ENCODE measurements around the gene SLC4A1.

Gene SLC4A1

DNA sequence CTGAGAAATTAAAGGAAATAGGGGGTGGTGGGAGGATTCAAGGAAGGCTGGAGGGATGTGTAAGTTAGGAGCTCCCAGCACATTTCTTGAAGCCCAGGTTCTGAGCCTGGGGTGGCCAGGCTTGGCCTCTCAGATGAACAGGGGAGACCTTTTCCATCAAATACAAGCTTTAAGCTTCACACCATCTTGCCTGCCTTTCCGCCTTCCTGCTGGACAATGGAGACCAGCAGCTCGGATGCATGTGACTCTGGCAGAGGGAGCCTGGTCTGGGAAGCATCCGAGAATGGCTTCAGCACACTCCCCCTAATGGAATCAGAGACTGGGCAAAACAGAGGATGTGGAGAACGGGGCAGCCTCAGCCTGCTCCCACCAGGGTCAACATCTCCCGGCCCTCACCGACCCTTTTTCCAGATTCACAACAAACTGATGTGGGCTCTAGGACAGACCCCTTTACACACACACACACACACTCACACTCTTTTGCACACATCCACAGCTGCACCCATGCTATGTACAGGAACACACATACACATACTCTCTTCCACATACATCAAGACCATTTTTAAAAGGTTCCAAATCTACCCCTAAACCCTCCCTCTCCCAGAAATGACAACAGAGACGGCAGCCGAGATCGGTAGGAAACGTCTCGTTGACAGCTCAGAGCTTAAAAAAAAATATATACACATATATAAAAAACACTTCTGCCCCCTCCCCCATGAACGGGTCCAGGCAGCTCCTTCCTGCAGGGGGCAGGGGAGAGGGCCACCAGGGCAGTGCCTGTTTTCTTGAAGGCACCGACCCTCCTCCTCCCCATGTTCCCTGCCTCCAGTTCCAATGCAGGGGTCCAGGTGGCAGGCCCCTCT, 61.7 kb downstream of the SLC4A1 start:
- no peak for ATAC-seq

DNA sequence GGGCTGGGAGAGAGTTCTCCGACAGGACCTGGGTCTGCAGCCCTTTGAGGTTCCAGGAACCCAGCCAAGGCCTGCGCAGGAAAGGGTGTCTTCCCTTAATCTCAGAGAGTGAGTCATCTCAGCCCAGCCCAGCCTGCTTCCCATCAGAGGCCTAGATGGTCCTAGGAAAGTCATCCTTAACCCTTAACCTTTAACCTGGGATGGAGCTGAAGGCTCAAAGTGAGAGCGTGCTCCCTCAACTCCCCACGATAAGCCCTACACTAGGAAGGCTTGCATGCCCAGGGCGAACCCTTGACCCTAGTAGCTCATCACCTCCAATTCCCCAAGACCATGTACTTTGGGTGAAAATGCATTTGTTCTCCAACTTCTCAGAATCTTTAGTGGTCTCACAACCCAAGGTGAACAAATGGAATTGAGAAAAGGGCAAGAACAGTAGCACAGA, 63.5 kb downstream of the SLC4A1 start:
- no peak for ATAC-seq
- DNase-seq = no peak

More for the DNA sequence above, 61.7 kb downstream of the SLC4A1 start:
- no peak for DNase-seq

DNA sequence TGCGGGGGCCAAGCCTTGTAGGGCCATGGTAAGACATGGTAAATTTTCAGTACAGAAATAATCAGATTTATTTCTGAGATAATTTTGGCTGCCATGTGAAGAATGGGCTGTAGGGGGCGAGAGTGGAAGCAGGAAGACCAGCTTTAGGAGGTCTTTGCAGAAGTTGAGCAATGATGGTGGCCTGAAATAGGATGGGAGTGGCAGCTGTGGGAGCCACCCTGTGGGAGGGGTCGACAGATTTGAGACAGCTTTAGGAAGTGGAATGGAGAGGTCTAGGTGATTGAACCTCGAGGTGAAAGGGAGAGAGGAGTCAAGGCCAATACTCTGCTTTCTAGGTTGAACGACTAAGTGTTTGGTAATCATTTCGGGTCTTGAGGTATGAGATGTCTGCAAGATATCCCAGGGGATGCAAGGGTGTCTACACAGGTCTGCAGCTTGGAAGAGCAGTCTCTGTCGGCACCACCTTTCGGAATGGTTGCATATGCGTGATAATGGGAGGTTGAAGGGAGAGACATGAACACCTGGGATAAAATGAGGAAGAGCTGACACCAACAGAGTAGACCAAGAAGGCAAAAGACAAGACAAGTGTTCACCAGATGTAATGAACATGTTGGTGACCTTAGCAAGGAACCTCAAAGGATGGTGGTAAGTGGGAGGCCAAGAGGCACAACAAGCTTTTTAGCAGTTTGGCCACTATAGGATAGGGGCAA, 64.0 kb downstream of the SLC4A1 start:
- ATAC-seq (no peak), DNase-seq (peak; percentile 74)

DNA sequence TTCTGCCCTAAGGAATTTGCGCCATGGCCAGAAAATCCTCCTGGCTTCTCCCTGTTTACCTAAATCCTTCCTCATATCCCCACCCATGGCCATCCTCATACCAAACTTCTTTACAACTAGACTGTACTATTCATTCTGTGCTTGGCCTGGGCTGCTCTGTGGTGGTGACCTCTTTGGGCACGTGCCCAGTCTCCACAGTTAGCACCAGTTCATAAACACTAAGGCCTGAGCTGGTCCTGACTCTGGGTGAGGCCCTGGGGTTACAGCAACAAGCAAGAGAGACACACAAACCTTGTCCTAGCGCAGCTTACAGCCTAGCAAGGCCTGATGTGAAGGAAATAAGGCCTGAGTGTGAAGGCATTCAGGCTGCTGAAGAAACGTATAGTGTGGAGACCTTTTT, 65.2 kb downstream of the SLC4A1 start:
- ATAC-seq (no peak), DNase-seq (no peak)

DNA sequence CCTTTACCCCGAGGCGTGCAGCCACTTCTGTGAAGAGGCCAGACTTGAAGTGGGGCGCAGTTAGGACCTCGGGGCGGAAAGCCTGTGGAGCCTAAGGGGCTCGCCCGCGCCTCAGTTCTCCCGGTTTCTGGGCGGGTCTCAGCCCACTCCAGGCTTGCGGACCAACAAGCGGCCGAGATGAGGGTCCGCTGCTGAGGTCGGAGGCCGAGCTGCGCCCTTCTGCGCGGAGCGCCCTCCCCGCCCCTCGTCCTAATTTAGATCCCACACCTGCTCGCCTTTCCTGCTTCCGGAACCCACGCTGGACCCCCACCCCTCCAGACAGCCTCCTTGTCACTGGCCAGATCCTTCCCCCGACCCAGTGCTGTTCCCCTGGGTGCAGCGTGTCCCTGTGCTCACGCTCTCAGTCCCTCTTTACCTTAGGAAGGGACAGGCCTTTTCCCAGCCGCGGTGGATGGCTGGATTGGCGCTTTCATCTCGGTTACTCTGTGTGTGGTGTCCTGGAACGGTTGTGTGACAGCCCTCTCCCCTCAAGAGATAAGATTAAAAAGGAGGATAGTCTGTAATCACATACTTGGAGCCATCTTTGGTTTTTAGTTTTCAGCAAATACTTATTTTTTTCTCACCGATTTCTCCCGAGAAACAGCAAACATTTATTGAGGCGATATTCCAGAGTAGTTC, 67.3 kb downstream of the SLC4A1 start:
- no peak for ATAC-seq
- no peak for DNase-seq

DNA sequence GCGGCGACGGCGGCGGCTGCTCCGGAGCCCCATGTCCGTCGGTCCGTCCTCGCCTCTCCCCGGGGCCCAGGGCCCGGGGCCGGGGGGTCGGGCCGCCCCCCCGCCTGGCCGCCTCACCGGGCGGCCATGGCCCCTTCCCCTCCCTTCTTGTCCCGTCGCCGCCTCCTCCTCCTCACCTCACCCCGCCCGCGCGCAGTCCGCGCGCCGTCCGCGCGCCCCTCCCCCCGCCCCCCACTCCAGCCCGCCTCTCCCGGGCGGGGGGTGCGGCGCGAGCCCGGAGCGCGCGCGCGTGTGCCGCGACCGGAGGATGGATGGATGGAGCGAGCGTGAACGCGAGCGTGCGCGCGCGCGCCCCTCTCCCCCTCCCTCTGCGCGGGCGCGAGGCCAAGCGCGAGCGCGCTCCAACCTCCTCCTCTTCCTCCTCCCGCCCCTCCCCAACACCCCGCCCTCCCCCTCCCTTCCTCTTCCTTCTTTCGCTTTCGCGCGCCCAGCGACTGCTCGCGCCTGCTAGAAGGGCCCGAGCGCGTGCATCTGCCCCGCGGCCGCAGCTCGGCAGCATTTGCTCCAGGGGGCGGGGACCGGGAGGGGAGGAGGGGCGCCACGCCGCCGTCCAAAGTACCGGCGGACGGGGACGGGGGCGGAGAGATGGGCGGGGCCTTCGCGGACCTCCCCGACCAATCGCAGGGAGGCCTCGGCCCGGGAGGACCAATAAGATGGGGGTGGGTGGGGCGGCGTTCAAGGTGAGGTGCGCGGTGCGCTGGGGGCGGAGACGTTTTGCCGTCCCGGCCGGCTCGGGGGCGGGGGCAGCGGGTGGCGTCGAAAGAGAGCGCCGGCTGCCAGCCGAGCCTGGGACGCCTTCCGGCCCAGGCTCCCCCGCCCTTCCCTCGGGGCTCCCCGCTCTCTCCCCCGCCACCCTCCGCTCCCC, 68.1 kb downstream of the SLC4A1 start, which contains the start of gene ATXN7L3:
ATXN7L3 (minus strand) TSS at position 332 of the 925 bp plus-strand sequence. CDS start 1,814 bp downstream, outside the sequence.
- peak; percentile 100 for DNase-seq
- ATAC-seq = peak; percentile 84

DNA sequence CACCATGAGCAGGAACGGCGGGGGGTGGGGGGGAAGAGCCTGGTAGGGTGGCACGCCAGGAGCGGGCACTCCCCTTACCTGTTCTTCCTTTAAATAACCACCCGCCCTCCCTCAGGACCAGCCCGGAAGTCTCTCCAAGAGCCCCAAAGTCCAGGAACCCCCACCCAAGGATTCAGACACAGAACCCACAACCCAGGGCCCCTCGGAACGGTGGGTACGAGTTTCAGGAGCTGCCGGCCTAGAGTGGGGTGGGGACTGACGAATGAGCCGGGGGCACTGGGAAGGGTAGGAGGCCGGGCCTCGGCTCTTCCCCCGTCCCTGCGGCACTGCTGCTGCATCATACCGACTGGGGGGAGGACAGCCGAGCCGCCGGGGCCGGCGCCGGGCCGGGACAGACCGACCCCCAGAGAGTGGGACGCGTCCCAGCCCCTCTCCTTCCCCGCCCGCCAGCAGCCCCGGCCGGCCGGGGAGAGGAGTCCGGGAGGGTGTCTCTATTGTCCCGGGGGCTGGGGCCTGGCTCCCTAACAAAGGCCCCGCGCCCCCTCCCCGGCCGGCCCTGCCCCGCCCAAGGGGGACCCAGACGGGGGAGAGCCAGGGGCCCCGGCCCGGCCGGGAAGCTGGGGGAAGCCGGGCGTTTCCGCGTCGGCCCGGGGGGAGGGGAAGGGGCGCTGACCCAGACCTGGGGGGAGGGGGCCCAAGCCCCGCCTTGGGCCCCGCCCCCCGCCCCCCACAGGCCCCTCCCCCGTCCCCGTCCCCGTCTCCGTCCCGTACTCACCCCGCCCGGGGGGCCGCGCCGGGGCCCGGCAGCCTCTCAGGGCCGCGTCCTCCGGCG, 69.0 kb downstream of the SLC4A1 start:
- ATAC-seq = peak; percentile 11
- DNase-seq = peak; percentile 66

Measured in stimulated activated naive CD8-positive, alpha-beta T cell treated with anti-CD3 and anti-CD28 coated beads, Interleukin-15, Interleukin-2, amounts not matched to agents 100 U/mL and 50 U/mL, for 24 hours (primary cell).